ENCODE measurements around the gene TIGD3. TPM values are rescaled to one million over a fixed set of nuclear protein-coding genes. Genes with fewer than 3 reads are reported as not detected.
"Not testable (repeated sequence)": the region's sequence is repeated elsewhere in the genome, so short reads cannot be mapped to it uniquely, and the experiment has no call there.

The TIGD3 gene
- total and polyA plus RNA-seq, 4 experiments from 2014 or later = 0.26 to 1.1 (median 0.96) TPM; not detected in 1

DNA sequence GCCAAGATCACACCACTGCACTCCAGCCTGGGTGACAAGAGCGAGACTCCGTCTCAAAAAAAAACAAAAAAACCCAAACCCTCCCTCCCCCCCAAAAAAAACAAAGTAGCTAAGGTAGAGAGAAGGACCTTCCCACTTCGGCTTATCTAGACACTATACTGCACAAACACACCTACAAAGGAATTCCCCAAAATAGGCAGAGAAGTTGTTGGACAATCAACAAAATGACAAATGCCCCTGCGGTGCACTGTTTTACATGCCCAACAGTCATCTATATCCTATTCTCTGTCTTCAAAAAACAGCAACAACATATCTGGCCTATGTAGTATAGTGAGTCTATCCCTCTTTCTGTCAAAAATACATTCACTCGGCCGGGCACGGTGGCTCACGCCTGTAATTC lies 27.5 kb upstream of the TIGD3 start:
- ChIA-PET POLR2A (ENCODE audit: partially characterized antibody) (interaction anchor here (1.4 kb wide), 1 partner anchor 12 kb away, joined by 4 read pairs; the partner anchor contains the start of gene CDC42EP2), CTCF (ENCODE audit: partially characterized antibody) (interaction anchor here (0.6 to 1.1 kb wide), 2 partner anchors 11 kb away, joined by 3 to 4 read pairs; no protein-coding TSS in a partner anchor)
- H3K4me3 ChIP-seq (ENCODE audit: low read length in 2 of 2) = no peak overlapping the region

DNA sequence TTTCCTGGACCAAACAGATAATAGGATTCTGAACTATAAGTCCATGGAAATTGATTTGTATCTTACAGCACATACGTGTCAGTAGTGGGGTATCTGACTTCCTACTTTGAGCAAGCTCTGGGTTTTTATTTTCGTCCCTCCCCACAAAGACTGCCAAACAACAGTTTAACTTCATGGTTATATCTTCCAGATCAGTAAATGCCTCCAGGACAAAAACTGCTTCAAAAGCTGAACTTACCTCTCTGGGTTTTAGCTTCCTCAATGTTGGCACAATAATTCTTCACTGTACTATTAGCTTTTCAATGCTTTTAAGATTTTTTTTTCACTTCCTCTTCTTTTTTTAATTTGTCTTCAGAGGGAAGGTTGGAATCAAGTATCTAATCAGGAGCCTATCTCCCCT lies 25.1 kb upstream of the TIGD3 start:
- Mint-ChIP-seq H3K9me3 (no peaks in the 10 kb centered on the region), H3K27me3 (peaks cover 0 to 2% of the 10 kb centered on the region in 2 donors), H3K36me3 (peaks cover 0 to 6% of the 10 kb centered on the region in 2 donors), H3K27ac (peak overlapping the region in 5 of 7 donors; percentile 26 to 86 (median 55)), H3K4me3 (peak overlapping the region in 1 of 8 donors; percentile 43), H3K4me1 (peaks cover 3 to 17% (median 9%) of the 10 kb centered on the region in 4 donors)
- peaks cover 6% of the 10 kb centered on the region for H3K4me1 ChIP-seq (ENCODE audit: insufficient read depth, low read length)
- ChIA-PET POLR2A (ENCODE audit: partially characterized antibody) (interaction anchor here (0.6 to 2.0 kb wide), 10 partner anchors 13 to 242 kb away, joined by 3 to 10 read pairs (median 4); partner anchors contain the start of genes CDC42EP2, MALAT1 and POLA2), CTCF (ENCODE audit: partially characterized antibody) (interaction anchor here (0.6 to 8.2 kb wide), 45 partner anchors 8 to 531 kb away, joined by 3 to 170 read pairs (median 4); partner anchors contain the start of genes CDC42EP2, KAT5, MUS81 and POLA2)
- DNase-seq = no peak
- intact Hi-C loops (cut with micrococcal nuclease) = no loop called here
- H3K36me3 ChIP-seq (ENCODE audit: insufficient read depth, low read length) = no peaks in the 10 kb centered on the region
- no peak overlapping the region for H3K4me3 ChIP-seq (ENCODE audit: low read length in 2 of 2)
- H3K9me3 ChIP-seq (ENCODE audit: control insufficient read depth in 1 of 2, low read length in 2 of 2) = no peaks in the 10 kb centered on the region
- H3K27ac ChIP-seq (ENCODE audit: low read depth, low read length) = no peak overlapping the region
- H3K27me3 ChIP-seq (ENCODE audit: insufficient read depth, low read length) = no peaks in the 10 kb centered on the region

More for the DNA sequence above, 27.5 kb upstream of the TIGD3 start:
- Mint-ChIP-seq H3K4me3 (no peak overlapping the region), H3K4me1 (peaks cover 0 to 9% (median 5%) of the 10 kb centered on the region in 4 donors), H3K27me3 (peaks cover 2 to 11% of the 10 kb centered on the region in 2 donors), H3K36me3 (no peaks in the 10 kb centered on the region), H3K9me3 (no peaks in the 10 kb centered on the region), H3K27ac (no peak overlapping the region)
- Histone ChIP-seq H3K27me3 (ENCODE audit: insufficient read depth, low read length) (no peaks in the 10 kb centered on the region), H3K9me3 (ENCODE audit: control insufficient read depth in 1 of 2, low read length in 2 of 2) (no peaks in the 10 kb centered on the region), H3K27ac (ENCODE audit: low read depth, low read length) (no peak overlapping the region), H3K4me1 (ENCODE audit: insufficient read depth, low read length) (peaks cover 5% of the 10 kb centered on the region), H3K36me3 (ENCODE audit: insufficient read depth, low read length) (no peaks in the 10 kb centered on the region)
- no peak for DNase-seq
- intact Hi-C loops (cut with micrococcal nuclease) = no loop called here

DNA sequence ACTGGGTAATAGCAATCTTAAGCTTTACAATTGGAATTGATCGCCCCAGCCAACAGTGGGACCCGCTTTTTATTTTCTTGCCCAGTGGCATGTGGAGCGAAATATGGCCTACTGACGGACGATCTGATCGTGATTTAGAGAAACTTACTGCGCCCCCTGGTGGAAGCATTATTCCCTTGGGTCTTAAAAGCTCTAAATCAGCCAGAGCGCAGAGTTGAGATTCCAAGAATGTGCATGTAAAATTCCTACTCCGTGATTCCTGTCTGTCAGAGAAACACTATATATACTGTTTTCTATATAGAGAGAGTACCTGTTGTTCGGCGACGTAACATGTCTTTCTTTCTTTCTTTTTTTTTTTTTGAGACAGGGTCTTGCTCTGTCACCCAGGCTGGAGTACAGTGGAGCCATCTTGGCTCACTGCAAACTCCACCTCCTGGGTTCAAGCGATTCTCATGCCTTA lies 24.6 kb upstream of the TIGD3 start:
- H3K9me3 ChIP-seq (ENCODE audit: control insufficient read depth in 1 of 2, low read length in 2 of 2) = no peaks in the 10 kb centered on the region
- peak; percentile 69 to 81 (median 75) for DNase-seq
- H3K4me3 ChIP-seq (ENCODE audit: low read length in 2 of 2) = no peak overlapping the region
- no peak overlapping the region for H3K27ac ChIP-seq (ENCODE audit: low read depth, low read length)
- intact Hi-C loops (cut with micrococcal nuclease) = loop anchor here (5.0 kb wide), 2 partner anchors 103 to 218 kb away; partner anchors contain the start of gene TM7SF2
- POLR2A ChIA-PET (ENCODE audit: partially characterized antibody) = interaction anchor here (0.6 to 2.0 kb wide), 9 partner anchors 13 to 242 kb away, joined by 3 to 10 read pairs (median 4); partner anchors contain the start of genes CDC42EP2, MALAT1 and POLA2
- H3K4me1 Mint-ChIP-seq = peaks cover 8 to 22% (median 14%) of the 10 kb centered on the region in 4 donors
- CTCF ChIA-PET (ENCODE audit: partially characterized antibody) = interaction anchor here (0.7 to 8.2 kb wide), 42 partner anchors 9 to 1593 kb away, joined by 3 to 170 read pairs (median 5); partner anchors contain the start of genes CDC42EP2, MUS81 and POLA2
- no peaks in the 10 kb centered on the region for H3K36me3 ChIP-seq (ENCODE audit: insufficient read depth, low read length)
- H3K27me3 Mint-ChIP-seq = peaks cover 0 to 2% of the 10 kb centered on the region in 2 donors
- peaks cover 0 to 2% (median 0%) of the 10 kb centered on the region in 8 donors for H3K9me3 Mint-ChIP-seq
- peak overlapping the region in 3 of 8 donors; percentile 28 to 64 (median 43) for H3K4me3 Mint-ChIP-seq
- peak overlapping the region in 4 of 7 donors; percentile 53 to 86 (median 68) for H3K27ac Mint-ChIP-seq
- H3K4me1 ChIP-seq (ENCODE audit: insufficient read depth, low read length) = peaks cover 11% of the 10 kb centered on the region
- H3K27me3 ChIP-seq (ENCODE audit: insufficient read depth, low read length) = no peaks in the 10 kb centered on the region
- H3K36me3 Mint-ChIP-seq = peaks cover 0 to 10% of the 10 kb centered on the region in 2 donors

DNA sequence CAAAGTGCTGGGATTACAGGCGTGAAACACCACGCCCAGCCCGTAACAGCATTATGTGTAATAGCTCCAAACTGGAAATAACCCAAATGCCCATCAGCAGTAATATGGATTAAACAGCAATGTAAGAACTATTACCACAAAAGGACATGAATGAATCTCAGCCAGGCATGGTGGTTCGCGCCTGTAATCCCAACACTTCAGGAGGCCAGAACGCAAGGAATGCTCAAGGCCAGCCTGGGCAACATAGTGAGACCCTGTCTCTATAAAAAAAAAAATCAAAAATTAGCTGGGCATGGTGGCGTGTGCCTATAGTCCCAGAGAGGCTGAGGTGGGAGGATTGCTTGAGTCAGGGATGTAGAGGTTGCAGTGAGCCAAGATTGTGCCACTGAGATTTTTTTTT lies 24.0 kb upstream of the TIGD3 start:
- H3K4me3 ChIP-seq (ENCODE audit: low read length in 2 of 2) = no peak overlapping the region
- H3K9me3 ChIP-seq (ENCODE audit: control insufficient read depth in 1 of 2, low read length in 2 of 2) = no peaks in the 10 kb centered on the region
- no peak overlapping the region for H3K27ac ChIP-seq (ENCODE audit: low read depth, low read length)
- no peak for DNase-seq
- Mint-ChIP-seq H3K9me3 (peaks cover 0 to 2% (median 0%) of the 10 kb centered on the region in 8 donors), H3K4me1 (peaks cover 14 to 28% (median 20%) of the 10 kb centered on the region in 4 donors), H3K27ac (no peak overlapping the region), H3K4me3 (no peak overlapping the region), H3K27me3 (no peaks in the 10 kb centered on the region), H3K36me3 (peaks cover 0 to 16% of the 10 kb centered on the region in 2 donors)
- no peaks in the 10 kb centered on the region for H3K36me3 ChIP-seq (ENCODE audit: insufficient read depth, low read length)
- no peaks in the 10 kb centered on the region for H3K27me3 ChIP-seq (ENCODE audit: insufficient read depth, low read length)
- CTCF ChIA-PET (ENCODE audit: partially characterized antibody) = interaction anchor here (0.7 to 8.2 kb wide), 33 partner anchors 9 to 1593 kb away, joined by 3 to 170 read pairs (median 6); partner anchors contain the start of genes CDC42EP2 and POLA2
- POLR2A ChIA-PET (ENCODE audit: partially characterized antibody) = interaction anchor here (1.0 to 5.5 kb wide), 5 partner anchors 105 to 241 kb away, joined by 3 to 31 read pairs (median 4); partner anchors contain the start of gene MALAT1
- intact Hi-C loops (cut with micrococcal nuclease) = loop anchor here (5.0 kb wide), 2 partner anchors 103 to 218 kb away; partner anchors contain the start of gene TM7SF2
- H3K4me1 ChIP-seq (ENCODE audit: insufficient read depth, low read length) = peaks cover 17% of the 10 kb centered on the region

DNA sequence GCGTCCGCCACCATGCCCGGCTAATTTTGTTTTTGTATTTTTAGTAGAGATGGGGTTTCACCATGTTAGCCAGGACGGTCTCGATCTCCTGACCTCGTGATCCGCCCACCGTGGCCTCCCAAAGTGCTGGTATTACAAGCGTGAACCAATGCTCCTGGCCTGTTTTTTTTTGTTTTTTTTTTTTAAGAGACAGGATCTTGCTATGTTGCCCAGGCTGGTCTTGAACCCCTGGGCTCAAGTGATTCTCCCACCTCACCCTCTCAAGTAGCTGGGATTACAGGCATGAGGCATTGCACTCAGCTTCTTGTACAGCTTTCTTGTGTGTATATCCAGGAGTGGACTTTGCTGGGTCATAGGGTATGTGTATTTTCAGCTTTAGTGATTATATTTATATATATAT lies 22.0 kb upstream of the TIGD3 start:
- intact Hi-C loops (cut with micrococcal nuclease) = loop anchor here (5.0 kb wide), 2 partner anchors 105 to 220 kb away; partner anchors contain the start of gene TM7SF2
- not testable (repeated sequence) for H3K36me3 ChIP-seq (ENCODE audit: insufficient read depth, low read length); H3K9me3 ChIP-seq (ENCODE audit: control insufficient read depth in 1 of 2, low read length in 2 of 2); H3K27me3 ChIP-seq (ENCODE audit: insufficient read depth, low read length); H3K27me3 Mint-ChIP-seq; H3K27ac ChIP-seq (ENCODE audit: low read depth, low read length); H3K27ac Mint-ChIP-seq; H3K4me3 ChIP-seq (ENCODE audit: low read length in 2 of 2); H3K9me3 Mint-ChIP-seq
- ChIA-PET POLR2A (ENCODE audit: partially characterized antibody) (interaction anchor here (1.0 to 5.5 kb wide), 14 partner anchors 13 to 558 kb away, joined by 3 to 31 read pairs (median 5); partner anchors contain the start of genes CAPN1, CCDC85B, CDC42EP2 and MALAT1), CTCF (ENCODE audit: partially characterized antibody) (interaction anchor here (0.7 to 8.2 kb wide), 11 partner anchors 10 to 434 kb away, joined by 3 to 170 read pairs (median 5); partner anchors contain the start of gene CDC42EP2)
- H3K4me1 ChIP-seq (ENCODE audit: insufficient read depth, low read length) = peaks cover 20% of the 10 kb centered on the region
- peaks cover 0 to 20% of the 10 kb centered on the region in 2 donors for H3K36me3 Mint-ChIP-seq
- H3K4me3 Mint-ChIP-seq = peak overlapping the region in 1 of 8 donors; percentile 10
- peaks cover 14 to 31% (median 24%) of the 10 kb centered on the region in 4 donors for H3K4me1 Mint-ChIP-seq
- peak in 1 of 5 donors; percentile 3 for DNase-seq

DNA sequence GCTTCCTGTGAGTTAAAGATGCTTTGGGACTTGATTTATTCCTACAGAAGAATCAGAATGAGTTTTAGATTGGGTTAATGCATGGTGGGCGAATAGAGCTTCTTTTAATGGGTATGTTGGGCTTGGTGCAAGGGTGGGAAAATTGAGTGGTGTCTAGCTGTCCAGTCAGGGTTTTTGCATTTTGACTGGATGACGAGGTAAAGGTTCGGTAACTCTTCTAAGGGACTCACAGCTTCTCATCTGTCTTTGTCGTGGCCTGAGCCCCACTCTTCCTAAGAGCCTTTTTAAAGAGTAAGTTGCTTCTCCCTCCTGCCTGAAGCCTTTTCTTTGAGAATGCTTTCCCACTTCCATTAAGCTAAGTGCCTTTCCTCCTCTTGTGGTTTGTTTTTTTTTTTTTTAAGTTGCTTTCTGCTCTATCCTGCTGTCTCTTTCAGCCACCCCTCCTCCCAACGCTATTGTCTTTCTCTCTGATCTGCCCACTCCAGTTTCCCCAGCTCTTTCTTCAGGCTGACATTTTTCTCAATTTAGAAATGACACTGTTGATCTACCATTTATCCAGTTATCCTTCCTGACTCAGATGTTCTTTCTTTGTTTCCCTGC lies 19.8 kb upstream of the TIGD3 start:
- intact Hi-C loops (cut with micrococcal nuclease) = loop anchor here (2.0 to 5.0 kb wide), 3 partner anchors 20 to 222 kb away; partner anchors contain the start of genes TIGD3 and TM7SF2
- CTCF ChIA-PET (ENCODE audit: partially characterized antibody) = interaction anchor here (0.6 to 8.2 kb wide), 8 partner anchors 8 to 887 kb away, joined by 3 to 170 read pairs (median 4); partner anchors contain the start of gene CDC42EP2
- H3K36me3 Mint-ChIP-seq = peaks cover 7 to 34% of the 10 kb centered on the region in 2 donors
- H3K9me3 Mint-ChIP-seq = peaks cover 0 to 2% (median 0%) of the 10 kb centered on the region in 8 donors
- Histone ChIP-seq H3K4me1 (ENCODE audit: insufficient read depth, low read length) (peaks cover 34% of the 10 kb centered on the region), H3K36me3 (ENCODE audit: insufficient read depth, low read length) (peaks cover 8% of the 10 kb centered on the region), H3K27me3 (ENCODE audit: insufficient read depth, low read length) (no peaks in the 10 kb centered on the region), H3K9me3 (ENCODE audit: control insufficient read depth in 1 of 2, low read length in 2 of 2) (no peaks in the 10 kb centered on the region), H3K27ac (ENCODE audit: low read depth, low read length) (peak overlapping the region; percentile 86), H3K4me3 (ENCODE audit: low read length in 2 of 2) (peak overlapping the region; percentile 55 to 84)
- POLR2A ChIA-PET (ENCODE audit: partially characterized antibody) = interaction anchor here (0.7 to 5.5 kb wide), 8 partner anchors 14 to 171 kb away, joined by 3 to 31 read pairs (median 4); partner anchors contain the start of genes NEAT1 and POLA2
- H3K27ac Mint-ChIP-seq = peak overlapping the region; percentile 80 to 96 (median 93)
- peak overlapping the region; percentile 90 to 99 (median 96) for H3K4me3 Mint-ChIP-seq
- no peaks in the 10 kb centered on the region for H3K27me3 Mint-ChIP-seq
- peaks cover 29 to 45% (median 36%) of the 10 kb centered on the region in 4 donors for H3K4me1 Mint-ChIP-seq
- DNase-seq = no peak
